SK-N-SH treated with all-trans-retinoic acid at 6 μM for 48 hours (cell line): Measurements from ENCODE around the gene WASF3.

Source experiments
- ATAC-seq: fragments of 200-7000 bp; cut with Tn5 transposase; 3 replicates; pipeline ENCODE4 v1.9.1; 2020; ENCODE audit warnings: mild to moderate bottlenecking, moderate library complexity
- ARNTL ChIP-seq: fragments of 450-650 bp; formaldehyde crosslinking; IDR thresholded peaks from 2 replicates; pipeline ENCODE4 v1.5.0; 2020; ENCODE audit warnings: low read depth, mild to moderate bottlenecking, moderate library complexity, borderline replicate concordance
- BACH2 ChIP-seq: fragments of 250-450 bp; sonication (Bioruptor Pico); IDR thresholded peaks from 2 replicates; pipeline ENCODE4 v1.9.0; 2021; ENCODE audit warnings: mild to moderate bottlenecking, borderline replicate concordance
- CSDC2 ChIP-seq: fragments of 250-450 bp; sonication (Bioruptor Pico); IDR thresholded peaks from 2 replicates; pipeline ENCODE4 v1.5.0; 2020; ENCODE audit warnings: mild to moderate bottlenecking, moderate library complexity
- ESRRG ChIP-seq: fragments of 250-450 bp; sonication (Bioruptor Pico); IDR thresholded peaks from 2 replicates; pipeline ENCODE4 v1.6.1; 2021; ENCODE audit warnings: mild to moderate bottlenecking
- GLIS3 ChIP-seq: fragments of 250-450 bp; sonication (Bioruptor Pico); IDR thresholded peaks from 2 replicates; pipeline ENCODE4 v1.5.0; 2020; ENCODE audit warnings: mild to moderate bottlenecking, moderate library complexity
- ISL1 ChIP-seq: fragments of 250-450 bp; sonication (Bioruptor Pico); IDR thresholded peaks from 2 replicates; pipeline ENCODE4 v2.1.2; 2022; ENCODE audit warnings: mild to moderate bottlenecking, moderate library complexity
- OSR1 ChIP-seq: fragments of 250-450 bp; sonication (Bioruptor Pico); IDR thresholded peaks from 2 replicates; pipeline ENCODE4 v1.8.0; 2022; ENCODE audit warnings: moderate library complexity, mild to moderate bottlenecking, inconsistent platforms
- PPARA ChIP-seq: fragments of 250-450 bp; sonication (Bioruptor Pico); IDR thresholded peaks from 2 replicates; pipeline ENCODE4 v1.5.0; 2020; ENCODE audit warnings: mild to moderate bottlenecking, borderline replicate concordance
- RARB ChIP-seq: fragments of 250-450 bp; sonication (Bioruptor Pico); IDR thresholded peaks from 2 replicates; pipeline ENCODE4 v1.8.0; 2021; ENCODE audit warnings: mild to moderate bottlenecking, moderate library complexity
- SNAI2 ChIP-seq: fragments of 250-450 bp; sonication (Bioruptor Pico); IDR thresholded peaks from 2 replicates; pipeline ENCODE4 v1.5.0; 2020; ENCODE audit warnings: mild to moderate bottlenecking, moderate library complexity
- TCF4 ChIP-seq: fragments of 250-450 bp; sonication (Bioruptor Pico); IDR thresholded peaks from 2 replicates; pipeline ENCODE4 v1.8.0; 2021; ENCODE audit warnings: mild to moderate bottlenecking, moderate library complexity, borderline replicate concordance
- TOX ChIP-seq: fragments of 250-450 bp; sonication (Bioruptor Pico); IDR thresholded peaks from 2 replicates; pipeline ENCODE4 v1.8.0; 2021; ENCODE audit warnings: mild to moderate bottlenecking, moderate library complexity, borderline replicate concordance
- ZC3H10 ChIP-seq: fragments of 250-450 bp; sonication (Bioruptor Pico); IDR thresholded peaks from 2 replicates; pipeline ENCODE4 v1.5.1; 2021; ENCODE audit warnings: mild to moderate bottlenecking, moderate library complexity
- ZFP3 ChIP-seq: fragments of 250-450 bp; sonication (Bioruptor Pico); IDR thresholded peaks from 2 replicates; pipeline ENCODE4 v1.5.0; 2020; ENCODE audit warnings: mild to moderate bottlenecking, moderate library complexity
- ZFP30 ChIP-seq: fragments of 450-650 bp; formaldehyde crosslinking; IDR thresholded peaks from 2 replicates; pipeline ENCODE4 v1.5.0; 2022; ENCODE audit warnings: mild to moderate bottlenecking, moderate library complexity
- ZNF565 ChIP-seq: fragments of 450-650 bp; formaldehyde crosslinking; conservative IDR thresholded peaks from 2 replicates; pipeline ENCODE4 v1.5.0; 2020; ENCODE audit warnings: low read depth, mild to moderate bottlenecking, moderate library complexity
- ZNF70 ChIP-seq: fragments of 450-650 bp; formaldehyde crosslinking; IDR thresholded peaks from 2 replicates; pipeline ENCODE4 v1.5.0; 2020; ENCODE audit warnings: mild to moderate bottlenecking, moderate library complexity
- ZNF8 ChIP-seq: fragments of 450-650 bp; formaldehyde crosslinking; IDR thresholded peaks from 2 replicates; pipeline ENCODE4 v1.5.0; 2020; ENCODE audit warnings: mild to moderate bottlenecking, moderate library complexity
- TF ChIP-seq, protein P1 (sequence below): fragments of 250-450 bp; sonication (Bioruptor Pico); IDR thresholded peaks from 2 replicates; pipeline ENCODE4 v1.5.0; 2020; ENCODE audit warnings: mild to moderate bottlenecking, moderate library complexity
- TF ChIP-seq, protein P2 (sequence below): fragments of 250-450 bp; sonication (Bioruptor Pico); IDR thresholded peaks from 2 replicates; pipeline ENCODE4 v1.8.0; 2021; ENCODE audit warnings: low read depth, mild to moderate bottlenecking, moderate library complexity, borderline replicate concordance
- TF ChIP-seq, protein P3 (sequence below): fragments of 250-450 bp; sonication (Bioruptor Pico); IDR thresholded peaks from 2 replicates; pipeline ENCODE4 v1.8.0; 2020; ENCODE audit warnings: mild to moderate bottlenecking, moderate library complexity, borderline replicate concordance

WASF3 gene

DNA sequence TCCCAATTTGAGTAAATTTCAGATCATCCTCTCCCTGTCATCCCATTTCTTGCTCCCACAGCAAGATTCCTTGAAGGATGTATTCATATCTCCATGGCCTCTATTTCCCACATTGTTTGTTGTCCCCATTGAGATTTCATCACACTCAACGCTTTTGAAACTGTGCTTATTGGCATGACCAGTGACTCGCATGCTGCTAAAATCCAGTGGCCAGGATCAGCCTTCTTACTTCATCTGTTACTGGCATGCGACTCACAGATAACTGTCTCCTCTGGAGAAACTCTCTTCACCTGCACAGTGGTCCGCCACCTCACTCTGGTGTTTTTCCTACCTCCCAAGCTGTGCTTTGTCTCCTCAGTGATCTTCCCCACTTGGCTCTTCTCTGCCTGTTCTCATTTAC is 95.8 kb downstream of the WASF3 start:
- TF ChIP-seq ZNF8 (CRISPR knock-in tag) (no peak), RARB (CRISPR knock-in tag) (no peak), ZC3H10 (CRISPR knock-in tag) (no peak), TOX (no peak), CSDC2 (CRISPR knock-in tag) (no peak), OSR1 (no peak), ARNTL (CRISPR knock-in tag) (no peak), SNAI2 (CRISPR knock-in tag) (no peak), PPARA (CRISPR knock-in tag) (no peak), ISL1 (CRISPR knock-in tag) (no peak), BACH2 (CRISPR knock-in tag) (no peak), ZNF70 (CRISPR knock-in tag) (no peak), ZFP3 (CRISPR knock-in tag) (no peak), ESRRG (no peak), ZFP30 (no peak)
- TF ChIP-seq, protein P1, sequence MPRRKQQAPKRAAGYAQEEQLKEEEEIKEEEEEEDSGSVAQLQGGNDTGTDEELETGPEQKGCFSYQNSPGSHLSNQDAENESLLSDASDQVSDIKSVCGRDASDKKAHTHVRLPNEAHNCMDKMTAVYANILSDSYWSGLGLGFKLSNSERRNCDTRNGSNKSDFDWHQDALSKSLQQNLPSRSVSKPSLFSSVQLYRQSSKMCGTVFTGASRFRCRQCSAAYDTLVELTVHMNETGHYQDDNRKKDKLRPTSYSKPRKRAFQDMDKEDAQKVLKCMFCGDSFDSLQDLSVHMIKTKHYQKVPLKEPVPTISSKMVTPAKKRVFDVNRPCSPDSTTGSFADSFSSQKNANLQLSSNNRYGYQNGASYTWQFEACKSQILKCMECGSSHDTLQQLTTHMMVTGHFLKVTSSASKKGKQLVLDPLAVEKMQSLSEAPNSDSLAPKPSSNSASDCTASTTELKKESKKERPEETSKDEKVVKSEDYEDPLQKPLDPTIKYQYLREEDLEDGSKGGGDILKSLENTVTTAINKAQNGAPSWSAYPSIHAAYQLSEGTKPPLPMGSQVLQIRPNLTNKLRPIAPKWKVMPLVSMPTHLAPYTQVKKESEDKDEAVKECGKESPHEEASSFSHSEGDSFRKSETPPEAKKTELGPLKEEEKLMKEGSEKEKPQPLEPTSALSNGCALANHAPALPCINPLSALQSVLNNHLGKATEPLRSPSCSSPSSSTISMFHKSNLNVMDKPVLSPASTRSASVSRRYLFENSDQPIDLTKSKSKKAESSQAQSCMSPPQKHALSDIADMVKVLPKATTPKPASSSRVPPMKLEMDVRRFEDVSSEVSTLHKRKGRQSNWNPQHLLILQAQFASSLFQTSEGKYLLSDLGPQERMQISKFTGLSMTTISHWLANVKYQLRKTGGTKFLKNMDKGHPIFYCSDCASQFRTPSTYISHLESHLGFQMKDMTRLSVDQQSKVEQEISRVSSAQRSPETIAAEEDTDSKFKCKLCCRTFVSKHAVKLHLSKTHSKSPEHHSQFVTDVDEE (CRISPR knock-in tag): no peak
- TF ChIP-seq, protein P2, sequence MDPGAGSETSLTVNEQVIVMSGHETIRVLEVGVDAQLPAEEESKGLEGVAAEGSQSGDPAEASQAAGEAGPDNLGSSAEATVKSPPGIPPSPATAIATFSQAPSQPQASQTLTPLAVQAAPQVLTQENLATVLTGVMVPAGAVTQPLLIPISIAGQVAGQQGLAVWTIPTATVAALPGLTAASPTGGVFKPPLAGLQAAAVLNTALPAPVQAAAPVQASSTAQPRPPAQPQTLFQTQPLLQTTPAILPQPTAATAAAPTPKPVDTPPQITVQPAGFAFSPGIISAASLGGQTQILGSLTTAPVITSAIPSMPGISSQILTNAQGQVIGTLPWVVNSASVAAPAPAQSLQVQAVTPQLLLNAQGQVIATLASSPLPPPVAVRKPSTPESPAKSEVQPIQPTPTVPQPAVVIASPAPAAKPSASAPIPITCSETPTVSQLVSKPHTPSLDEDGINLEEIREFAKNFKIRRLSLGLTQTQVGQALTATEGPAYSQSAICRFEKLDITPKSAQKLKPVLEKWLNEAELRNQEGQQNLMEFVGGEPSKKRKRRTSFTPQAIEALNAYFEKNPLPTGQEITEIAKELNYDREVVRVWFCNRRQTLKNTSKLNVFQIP: no peak
- TF ChIP-seq, protein P3, sequence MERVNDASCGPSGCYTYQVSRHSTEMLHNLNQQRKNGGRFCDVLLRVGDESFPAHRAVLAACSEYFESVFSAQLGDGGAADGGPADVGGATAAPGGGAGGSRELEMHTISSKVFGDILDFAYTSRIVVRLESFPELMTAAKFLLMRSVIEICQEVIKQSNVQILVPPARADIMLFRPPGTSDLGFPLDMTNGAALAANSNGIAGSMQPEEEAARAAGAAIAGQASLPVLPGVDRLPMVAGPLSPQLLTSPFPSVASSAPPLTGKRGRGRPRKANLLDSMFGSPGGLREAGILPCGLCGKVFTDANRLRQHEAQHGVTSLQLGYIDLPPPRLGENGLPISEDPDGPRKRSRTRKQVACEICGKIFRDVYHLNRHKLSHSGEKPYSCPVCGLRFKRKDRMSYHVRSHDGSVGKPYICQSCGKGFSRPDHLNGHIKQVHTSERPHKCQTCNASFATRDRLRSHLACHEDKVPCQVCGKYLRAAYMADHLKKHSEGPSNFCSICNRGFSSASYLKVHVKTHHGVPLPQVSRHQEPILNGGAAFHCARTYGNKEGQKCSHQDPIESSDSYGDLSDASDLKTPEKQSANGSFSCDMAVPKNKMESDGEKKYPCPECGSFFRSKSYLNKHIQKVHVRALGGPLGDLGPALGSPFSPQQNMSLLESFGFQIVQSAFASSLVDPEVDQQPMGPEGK (CRISPR knock-in tag): no peak
- TF ChIP-seq, all 23 proteins: peak for 0
- no peak for ATAC-seq

DNA sequence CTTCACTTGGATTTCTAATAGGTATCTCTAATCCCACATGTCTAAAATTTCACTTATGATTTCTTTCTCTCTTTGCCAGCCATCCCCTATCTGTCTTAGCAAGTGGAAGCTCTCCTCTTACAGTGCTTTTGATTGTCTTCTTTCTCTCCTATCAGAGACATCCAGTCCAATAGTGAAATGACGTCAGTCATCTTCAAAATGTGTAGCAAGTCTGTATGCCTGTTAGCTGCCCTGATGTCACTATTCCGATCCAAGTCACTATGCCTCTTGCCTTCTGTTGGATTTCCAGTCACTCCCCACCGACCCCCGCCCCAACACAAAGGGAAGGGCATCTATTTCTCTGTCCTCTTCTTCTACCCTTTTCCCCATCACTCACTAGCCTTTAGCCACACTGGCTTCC is 96.4 kb downstream of the WASF3 start:
- TF ChIP-seq BACH2 (CRISPR knock-in tag): no peak
- no peak for TF ChIP-seq OSR1
- TF ChIP-seq ARNTL (CRISPR knock-in tag): no peak
- TF ChIP-seq TCF4 (CRISPR knock-in tag): no peak
- no peak for TF ChIP-seq SNAI2 (CRISPR knock-in tag)
- no peak for TF ChIP-seq PPARA (CRISPR knock-in tag)
- TF ChIP-seq RARB (CRISPR knock-in tag): no peak
- no peak for TF ChIP-seq ISL1 (CRISPR knock-in tag)
- TF ChIP-seq, protein P1 (CRISPR knock-in tag): no peak
- no peak for TF ChIP-seq ESRRG
- no peak for TF ChIP-seq GLIS3 (CRISPR knock-in tag)
- TF ChIP-seq ZC3H10 (CRISPR knock-in tag): no peak
- TF ChIP-seq TOX: no peak
- TF ChIP-seq ZFP30: no peak
- no peak for TF ChIP-seq ZNF8 (CRISPR knock-in tag)
- TF ChIP-seq, all 23 proteins: peak for 0
- no peak for ATAC-seq

DNA sequence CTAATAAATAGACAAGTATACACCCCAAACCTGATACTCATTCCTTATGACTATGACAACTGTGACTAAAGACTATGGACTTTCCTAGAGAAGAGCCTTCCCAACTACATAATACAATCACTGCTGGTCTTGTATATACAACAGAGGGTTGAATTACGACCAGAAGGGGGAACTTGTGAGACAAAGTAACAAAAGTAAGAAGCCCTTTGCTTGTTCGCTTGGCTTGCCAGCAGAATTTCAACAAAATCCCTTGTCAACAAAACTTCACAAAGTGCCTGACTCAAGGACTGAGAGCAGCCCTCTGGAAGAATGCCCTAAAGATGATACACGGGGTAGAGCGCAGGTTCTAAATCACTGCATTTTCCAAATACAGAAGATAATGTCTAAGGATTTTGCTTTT is 99.4 kb downstream of the WASF3 start:
- no peak for ATAC-seq
- no peak for TF ChIP-seq ZNF565 (CRISPR knock-in tag)
- TF ChIP-seq, protein P1 (CRISPR knock-in tag): no peak
- no peak for TF ChIP-seq ZNF70 (CRISPR knock-in tag)
- no peak for TF ChIP-seq ZFP3 (CRISPR knock-in tag)
- no peak for TF ChIP-seq SNAI2 (CRISPR knock-in tag)
- TF ChIP-seq, protein P3 (CRISPR knock-in tag): no peak
- no peak for TF ChIP-seq ESRRG
